Measurements from ENCODE around the gene GIMAP2. TPM values are rescaled to one million over a fixed set of nuclear protein-coding genes. Genes with fewer than 3 reads are reported as not detected.

GIMAP2 gene
- total RNA-seq, 4 donors from 2014 or later, result 2.2 to 6.7 (median 3.2) TPM

GRCh38 chr7:150735596-150736358 is 50.3 kb downstream of the GIMAP2 start:
- no peak overlapping the region for H3K4me3 ChIP-seq
- intact Hi-C loops (cut with DNase I; ENCODE audit: low total_unique reads), result no loop called here

GRCh38 chr7:150736864-150737263 is 51.4 kb downstream of the GIMAP2 start:
- no peak for ATAC-seq
- Histone ChIP-seq H3K27ac (peak overlapping the region; percentile 69 to 78 (median 73)), H3K4me3 (peak overlapping the region; percentile 31 to 58 (median 50)), H3K36me3 (no peaks in the 10 kb centered on the region), H3K27me3 (no peaks in the 10 kb centered on the region), H3K4me1 (no peaks in the 10 kb centered on the region), H3K9me3 (no peaks in the 10 kb centered on the region)
- intact Hi-C loops (cut with DNase I; ENCODE audit: low total_unique reads), result no loop called here
- TF ChIP-seq CTCF (IDR thresholded peaks at IDR 0.05 in 4 of 5, conservative IDR thresholded peaks at IDR 0.05 in 1 of 5) (no peak), POLR2A (IDR thresholded peaks at IDR 0.05) (no peak)
- in situ Hi-C loops (cut with MboI; ENCODE audit: low sequenced_read_pairs in 4 of 4), result no loop called here
- no peak for DNase-seq

More at GRCh38 chr7:150735596-150736358, 50.3 kb downstream of the GIMAP2 start:
- ATAC-seq (no peak), DNase-seq (no peak)
- H3K27ac ChIP-seq, result peak overlapping the region; percentile 69 to 78 (median 73)
- no peaks in the 10 kb centered on the region for H3K4me1 ChIP-seq
- no peaks in the 10 kb centered on the region for H3K36me3 ChIP-seq
- in situ Hi-C loops (cut with MboI; ENCODE audit: low sequenced_read_pairs in 4 of 4), result no loop called here
- no peaks in the 10 kb centered on the region for H3K27me3 ChIP-seq
- no peaks in the 10 kb centered on the region for H3K9me3 ChIP-seq
- no peak for TF ChIP-seq POLR2A (IDR thresholded peaks at IDR 0.05)
- TF ChIP-seq CTCF (IDR thresholded peaks at IDR 0.05 in 4 of 5, conservative IDR thresholded peaks at IDR 0.05 in 1 of 5), result no peak

DNA sequence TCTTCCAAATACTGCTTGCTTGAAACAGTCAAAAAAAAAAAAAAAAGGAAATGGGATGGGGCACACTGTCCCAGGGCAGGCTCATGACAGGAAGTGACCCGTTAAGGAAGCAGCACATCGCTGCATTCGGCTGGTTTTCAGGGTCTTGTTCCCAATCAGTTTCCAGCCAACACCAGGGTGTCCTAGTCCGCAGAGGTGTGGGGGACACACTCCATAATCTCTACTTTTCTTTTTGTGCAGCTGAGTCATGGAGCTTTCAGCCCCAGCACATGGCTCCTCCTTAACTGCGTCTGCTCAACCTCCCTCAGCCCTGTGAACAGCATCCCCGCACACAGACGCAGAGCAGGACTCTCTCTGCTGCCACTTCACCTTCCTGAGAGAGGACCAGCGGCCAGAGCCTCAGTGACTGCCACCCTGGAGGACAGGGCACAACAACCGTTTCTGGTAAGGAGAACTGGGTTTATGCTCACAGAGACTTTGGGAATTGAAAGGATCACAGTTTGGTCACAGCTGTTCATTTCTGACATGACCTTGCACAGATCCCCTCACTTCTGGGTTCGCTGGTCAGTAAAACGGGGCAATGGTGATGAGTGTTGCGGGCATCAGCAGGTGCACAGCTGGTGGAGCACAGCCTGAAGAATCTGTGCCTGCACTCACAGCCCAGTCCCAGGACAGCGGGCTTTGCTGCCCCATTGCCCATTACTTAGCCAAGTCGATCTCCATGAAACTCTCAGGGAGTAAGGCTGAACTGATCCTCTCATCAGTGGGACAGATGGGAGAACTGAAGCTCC is 52.0 kb downstream of the GIMAP2 start, which contains the start of gene GIMAP5:
TSS of gene GIMAP5 (plus strand) at position 154 of the 791 bp plus-strand sequence. CDS start 3,467 bp downstream, outside the sequence.
- no peaks in the 10 kb centered on the region for H3K4me1 ChIP-seq
- no peak for DNase-seq
- in situ Hi-C loops (cut with MboI; ENCODE audit: low sequenced_read_pairs in 4 of 4), result no loop called here

DNA sequence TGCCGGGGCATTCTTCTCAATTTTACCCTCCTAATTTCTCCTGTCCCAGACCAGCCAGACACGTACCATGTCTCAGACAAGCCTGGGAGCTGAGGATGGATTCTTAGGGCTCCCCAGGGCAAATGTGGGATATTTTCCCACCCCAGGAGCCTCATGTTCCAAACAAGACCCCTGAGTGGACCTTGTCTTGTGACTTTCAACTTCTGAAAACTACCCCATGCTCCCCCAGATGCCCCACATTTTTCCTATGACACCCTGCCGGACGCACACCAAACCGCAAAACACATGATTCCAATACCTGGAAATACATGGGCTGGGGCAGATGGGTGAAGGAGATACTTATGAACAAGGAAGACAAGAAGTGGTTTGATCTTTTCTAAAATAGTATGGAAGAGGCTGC is 52.6 kb downstream of the GIMAP2 start:
- ATAC-seq (no peak), DNase-seq (no peak)
- Histone ChIP-seq H3K4me1 (no peaks in the 10 kb centered on the region), H3K27ac (peak overlapping the region; percentile 69 to 78 (median 73)), H3K36me3 (no peaks in the 10 kb centered on the region), H3K9me3 (no peaks in the 10 kb centered on the region), H3K4me3 (peak overlapping the region; percentile 49 to 58 (median 55)), H3K27me3 (no peaks in the 10 kb centered on the region)
- no peak for TF ChIP-seq POLR2A (IDR thresholded peaks at IDR 0.05)
- TF ChIP-seq CTCF (IDR thresholded peaks at IDR 0.05 in 4 of 5, conservative IDR thresholded peaks at IDR 0.05 in 1 of 5), result no peak
- intact Hi-C loops (cut with DNase I; ENCODE audit: low total_unique reads), result no loop called here
- in situ Hi-C loops (cut with MboI; ENCODE audit: low sequenced_read_pairs in 4 of 4), result no loop called here

More for the DNA sequence above, 52.0 kb downstream of the GIMAP2 start, which contains the start of gene GIMAP5:
- peak in 1 of 2 donors; percentile 32 for ATAC-seq
- no peaks in the 10 kb centered on the region for H3K36me3 ChIP-seq
- H3K4me3 ChIP-seq, result peak within 1 kb of the TSS; percentile 49 to 58 (median 55)
- H3K27ac ChIP-seq, result peak within 1 kb of the TSS; percentile 69 to 78 (median 73)
- H3K9me3 ChIP-seq, result no peaks in the 10 kb centered on the region
- no peaks in the 10 kb centered on the region for H3K27me3 ChIP-seq
- intact Hi-C loops (cut with DNase I; ENCODE audit: low total_unique reads), result no loop called here
- peak; percentile 34 to 59 for TF ChIP-seq POLR2A (IDR thresholded peaks at IDR 0.05)
- TF ChIP-seq CTCF (IDR thresholded peaks at IDR 0.05 in 4 of 5, conservative IDR thresholded peaks at IDR 0.05 in 1 of 5), result no peak
